GM19023 (cell line): ENCODE data around the gene PI16.

Source experiments
- ATAC-seq: cut with Tn5 transposase; IDR thresholded peaks from one replicate; pipeline ENCODE4 v1.9.1; 2021; ENCODE audit warnings: mild to moderate bottlenecking, moderate library complexity; ENCODE audit not compliant: unreplicated experiment

Gene PI16

DNA sequence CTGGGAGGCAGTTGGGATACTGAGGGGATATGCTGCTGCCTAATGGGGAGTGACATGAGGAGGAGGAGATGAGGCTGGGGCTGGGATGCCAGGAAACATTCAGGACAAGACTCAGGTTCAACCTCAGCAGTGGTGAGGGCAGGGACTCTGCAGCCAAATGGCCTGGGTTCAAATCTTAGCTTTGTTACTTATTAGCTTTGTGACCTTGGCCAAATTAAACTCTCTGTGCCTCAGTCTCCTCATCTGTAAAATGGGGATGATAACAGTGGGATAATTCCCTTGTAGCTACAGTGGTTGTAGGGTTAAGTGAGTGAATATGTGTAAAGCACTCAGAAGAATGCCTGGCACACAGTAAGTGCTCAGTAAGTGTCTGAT, 1.9 kb downstream of the PI16 start:
- ATAC-seq: no peak

GRCh38 chr6:36957773-36958271, 3.3 kb downstream of the PI16 start:
- no peak for ATAC-seq

GRCh38 chr6:36958775-36959554, 4.4 kb downstream of the PI16 start:
- no peak for ATAC-seq

DNA sequence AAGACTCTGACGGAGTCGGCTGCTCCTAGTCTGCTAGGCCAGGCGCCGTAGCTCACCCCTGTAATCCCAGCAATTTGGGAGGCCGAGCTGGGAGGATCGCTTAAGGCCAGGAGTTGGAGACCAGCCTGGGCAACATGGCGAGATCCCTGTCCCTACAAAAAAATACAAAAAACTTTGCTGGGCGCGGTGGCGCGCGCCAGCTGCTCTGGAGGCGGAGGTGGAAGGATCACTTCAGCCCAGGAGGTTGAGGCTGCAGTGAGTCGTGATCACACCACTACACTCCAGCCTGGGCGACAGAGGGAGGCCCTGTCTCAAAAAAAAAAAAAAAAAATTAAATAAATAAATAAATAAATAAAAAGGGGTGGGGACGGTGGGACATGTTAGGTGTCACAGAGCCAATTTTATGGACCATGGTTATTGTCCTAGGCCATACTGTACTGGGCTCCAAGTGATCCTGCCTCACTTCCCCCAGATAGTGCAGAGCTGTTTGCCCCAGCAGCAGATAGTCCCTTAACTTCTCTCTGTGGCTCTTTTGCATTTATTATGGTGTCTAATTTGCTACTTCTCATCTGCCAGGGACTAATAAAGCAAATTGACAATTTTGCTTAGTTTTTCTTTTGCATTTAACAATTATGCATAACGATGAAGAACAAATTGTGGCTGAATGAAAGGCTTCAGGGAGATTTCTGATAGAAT, 5.2 kb downstream of the PI16 start:
- ATAC-seq: no peak

GRCh38 chr6:36961441-36962435, 7.2 kb downstream of the PI16 start:
- no peak for ATAC-seq

GRCh38 chr6:36962874-36963273, 8.3 kb downstream of the PI16 start:
- ATAC-seq: no peak

DNA sequence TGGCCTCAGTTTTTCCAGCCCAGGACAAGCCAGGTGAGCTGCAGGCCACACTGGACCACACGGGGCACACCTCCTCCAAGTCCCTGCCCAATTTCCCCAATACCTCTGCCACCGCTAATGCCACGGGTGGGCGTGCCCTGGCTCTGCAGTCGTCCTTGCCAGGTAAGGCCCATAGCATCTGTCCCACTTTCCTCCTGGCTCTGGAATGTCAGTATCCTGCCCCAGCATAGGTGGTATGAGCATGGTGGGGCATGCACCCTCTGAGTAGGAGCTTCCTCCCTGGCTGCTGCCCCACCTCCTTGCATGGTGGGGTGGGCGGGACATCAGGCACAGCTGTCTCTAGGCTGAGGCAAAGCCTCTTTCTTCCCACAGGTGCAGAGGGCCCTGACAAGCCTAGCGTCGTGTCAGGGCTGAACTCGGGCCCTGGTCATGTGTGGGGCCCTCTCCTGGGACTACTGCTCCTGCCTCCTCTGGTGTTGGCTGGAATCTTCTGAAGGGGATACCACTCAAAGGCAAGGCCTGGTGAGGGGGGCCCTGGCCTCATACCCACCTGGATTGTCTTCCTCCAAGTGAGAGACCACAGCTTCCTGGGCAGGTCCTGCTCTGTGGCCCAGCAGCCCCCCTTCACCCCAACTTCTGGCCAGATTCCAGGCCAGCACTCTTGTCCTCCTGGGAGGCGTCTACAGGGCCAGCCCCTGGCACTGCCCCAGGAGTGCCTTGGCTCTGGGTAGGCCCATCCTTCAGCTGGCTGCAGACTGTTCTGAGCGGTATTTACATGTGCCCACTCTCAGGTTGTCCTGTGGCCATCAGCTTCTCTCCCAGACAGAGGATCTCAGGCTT, 9.1 kb downstream of the PI16 start:
- ATAC-seq: no peak

DNA sequence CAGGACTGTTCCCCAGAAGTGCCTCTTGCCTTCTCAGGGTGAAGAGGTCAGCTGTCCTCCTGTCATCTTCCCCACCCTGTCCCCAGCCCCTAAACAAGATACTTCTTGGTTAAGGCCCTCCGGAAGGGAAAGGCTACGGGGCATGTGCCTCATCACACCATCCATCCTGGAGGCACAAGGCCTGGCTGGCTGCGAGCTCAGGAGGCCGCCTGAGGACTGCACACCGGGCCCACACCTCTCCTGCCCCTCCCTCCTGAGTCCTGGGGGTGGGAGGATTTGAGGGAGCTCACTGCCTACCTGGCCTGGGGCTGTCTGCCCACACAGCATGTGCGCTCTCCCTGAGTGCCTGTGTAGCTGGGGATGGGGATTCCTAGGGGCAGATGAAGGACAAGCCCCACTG, 9.8 kb downstream of the PI16 start:
- ATAC-seq: no peak

DNA sequence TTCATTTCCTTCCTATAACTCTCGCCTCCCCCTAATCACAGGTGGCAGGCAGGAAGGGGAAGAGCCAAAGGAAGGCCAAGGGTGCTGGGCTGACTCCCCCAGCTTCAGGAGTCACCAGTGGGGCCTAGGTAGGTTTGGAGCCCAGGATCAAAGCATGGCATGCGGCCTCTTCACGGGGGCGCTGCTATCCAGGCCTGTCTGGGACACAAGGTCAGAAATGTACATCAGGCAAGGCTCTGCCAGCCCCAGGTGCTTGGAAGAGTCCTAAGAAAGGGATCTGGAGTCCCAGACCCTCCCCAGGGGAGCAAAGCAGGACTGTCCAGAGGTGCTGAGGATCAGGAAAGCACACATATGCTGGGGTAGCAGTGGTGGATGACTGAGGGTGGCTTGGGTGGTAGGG, 10.4 kb downstream of the PI16 start:
- ATAC-seq: no peak

DNA sequence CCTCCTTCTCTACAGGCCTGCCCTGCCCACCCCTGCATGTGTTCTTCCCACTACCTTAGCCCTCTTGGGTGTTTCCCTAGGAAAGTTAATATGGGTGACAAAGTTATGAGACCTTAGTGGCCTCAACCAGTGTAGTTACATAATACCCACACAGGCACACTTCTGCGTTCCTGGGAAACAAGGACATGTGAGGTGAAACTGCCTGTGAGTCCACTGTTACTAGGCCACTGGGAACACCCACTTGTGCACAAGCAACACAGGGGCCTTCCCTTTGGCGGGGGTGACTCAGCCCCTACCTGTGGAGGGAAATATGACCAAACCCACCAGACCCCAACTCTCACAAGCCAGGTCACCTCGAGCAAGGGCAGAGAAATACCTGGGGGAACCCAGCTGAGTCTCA, 12.8 kb downstream of the PI16 start:
- no peak for ATAC-seq

DNA sequence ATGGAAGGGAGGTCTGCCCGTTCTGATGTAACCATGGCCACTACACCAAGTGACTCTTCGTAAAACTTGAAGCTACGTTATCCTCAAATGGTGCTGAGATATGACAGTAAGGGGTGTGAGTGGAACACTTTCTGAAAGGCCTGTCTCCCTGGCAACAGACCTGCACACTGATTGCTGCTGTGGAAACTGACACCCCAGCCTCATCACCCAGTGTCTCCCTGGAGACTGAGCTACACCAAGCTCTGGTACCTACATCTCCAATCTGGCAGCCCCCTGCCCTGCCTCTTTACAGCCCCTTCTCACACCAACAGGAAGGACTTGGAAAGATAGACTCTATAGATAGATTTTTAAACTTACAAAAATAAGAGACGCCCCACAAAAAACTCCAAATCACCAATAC, 13.2 kb downstream of the PI16 start:
- no peak for ATAC-seq

DNA sequence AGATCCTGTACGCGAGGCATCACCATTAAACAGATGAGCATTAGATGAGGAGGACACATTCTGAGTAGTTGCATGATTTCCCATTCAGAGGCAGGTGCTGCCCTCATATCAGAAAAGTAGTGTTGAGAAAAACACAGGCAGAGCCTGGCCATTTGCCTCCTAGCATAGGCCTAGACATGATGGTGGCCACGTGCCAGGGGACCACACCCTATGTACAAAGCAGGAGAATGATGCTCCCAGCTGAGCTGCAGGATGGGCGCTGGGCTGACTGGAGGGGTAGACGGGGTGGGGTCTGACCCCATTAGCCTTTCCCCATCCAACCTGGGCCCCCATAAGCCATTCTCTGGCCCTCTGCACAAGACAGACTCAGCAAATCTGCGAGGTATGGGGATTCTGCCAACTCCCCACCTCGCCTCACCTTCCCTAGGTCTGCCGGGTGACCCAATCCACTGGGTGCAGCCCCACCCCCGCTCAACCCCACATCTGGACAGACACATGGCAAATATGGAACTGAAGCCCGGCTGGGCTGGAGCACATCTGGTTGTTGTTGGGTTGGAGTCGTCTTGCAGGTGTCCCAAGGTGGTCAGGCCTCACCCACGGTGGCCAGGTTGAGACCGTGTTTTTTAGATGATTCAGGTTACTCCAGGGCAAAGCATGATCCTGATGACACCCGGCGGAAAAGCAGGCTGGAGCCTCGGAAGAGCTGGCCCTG, 13.9 kb downstream of the PI16 start:
- ATAC-seq: no peak

- no peak for ATAC-seq
These were observed 14.7 kb downstream of the PI16 start for GRCh38 chr6:36969240-36969691.

DNA sequence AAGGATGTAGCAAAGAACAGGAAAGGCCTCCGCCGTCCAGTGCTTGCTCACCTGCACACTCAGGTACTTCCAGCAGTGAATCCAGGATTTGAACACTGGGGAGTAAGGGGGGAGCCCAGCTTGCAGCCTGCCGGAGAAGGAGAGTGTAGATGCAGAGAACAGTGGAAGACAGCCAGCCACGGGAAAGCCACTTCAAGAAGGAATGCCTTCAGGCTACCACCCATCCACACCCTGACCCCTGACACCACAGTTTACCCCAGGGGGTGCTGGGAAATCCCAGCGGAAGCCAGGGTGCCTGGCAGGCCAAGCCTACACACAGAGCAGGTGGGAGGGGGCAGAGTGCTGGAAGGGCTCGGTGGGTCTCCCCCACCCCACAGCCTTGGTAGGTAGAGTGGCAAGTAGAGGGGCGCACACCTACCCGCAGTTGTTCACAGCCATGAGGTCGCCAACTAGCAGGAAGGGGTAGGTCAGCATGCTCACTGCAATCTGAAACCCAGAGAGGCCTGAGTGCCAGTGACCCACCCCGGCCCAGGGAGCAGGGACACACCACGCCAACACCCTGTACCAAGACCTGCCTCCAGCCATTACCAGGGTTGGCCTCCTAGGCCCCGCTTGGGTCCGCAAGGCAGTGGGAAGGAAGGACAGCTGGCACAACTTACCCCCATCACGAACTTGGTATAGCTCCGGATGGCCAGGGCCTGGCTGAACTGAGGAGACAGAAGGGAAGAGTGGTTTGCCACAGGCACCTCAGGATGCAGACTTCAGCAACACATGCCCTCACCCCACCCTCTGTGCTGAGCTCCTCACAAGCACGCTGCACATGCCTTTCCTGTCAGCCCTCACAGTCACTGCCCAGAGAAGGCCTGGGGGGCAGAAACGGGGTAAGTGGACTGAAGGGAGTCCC, 15.7 kb downstream of the PI16 start:
- no peak for ATAC-seq

DNA sequence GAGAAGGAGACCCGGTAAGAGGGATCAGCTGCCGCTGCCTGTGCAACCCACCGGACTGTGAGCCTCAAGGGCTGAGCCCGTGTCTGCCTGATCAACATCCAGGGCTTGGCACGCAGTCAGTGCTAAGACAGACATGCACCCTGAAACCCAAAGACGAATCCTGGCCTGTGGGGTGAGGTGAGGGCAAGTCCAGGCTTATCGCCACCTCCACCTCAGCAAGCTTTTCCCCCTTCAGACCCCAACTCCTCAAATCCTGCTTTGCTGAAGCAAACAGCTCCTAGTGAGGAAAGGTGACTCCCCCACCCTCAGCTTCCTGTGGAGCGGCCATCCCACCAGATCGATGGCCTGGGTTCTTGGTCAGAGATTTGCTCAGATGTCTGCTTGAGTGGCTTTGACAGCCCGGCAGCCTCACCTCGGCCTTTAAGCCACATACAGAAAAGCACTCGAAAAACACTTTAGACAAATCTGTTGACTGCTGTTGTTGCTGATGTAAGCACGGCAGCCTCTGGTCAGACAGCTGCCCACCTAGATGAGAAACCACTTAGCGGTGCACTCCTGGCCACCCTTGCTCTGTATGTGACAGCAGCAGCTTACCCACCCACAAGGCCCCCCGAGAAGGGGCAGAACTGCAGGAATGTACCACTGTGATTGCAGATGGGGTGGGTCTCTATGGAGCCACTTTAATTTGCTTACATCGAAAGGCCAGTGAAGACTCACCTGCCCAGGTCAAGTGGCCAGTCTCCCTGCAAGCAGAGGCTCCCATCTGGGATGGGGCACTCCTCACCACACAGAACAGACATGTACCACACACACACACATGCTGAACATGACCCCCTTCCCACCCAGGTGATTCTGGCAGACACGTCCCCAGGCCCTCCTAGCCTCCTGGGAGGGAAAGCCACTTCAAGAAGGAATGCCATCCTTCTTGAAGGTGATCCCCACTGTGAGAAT, 16.6 kb downstream of the PI16 start:
- ATAC-seq: no peak

DNA sequence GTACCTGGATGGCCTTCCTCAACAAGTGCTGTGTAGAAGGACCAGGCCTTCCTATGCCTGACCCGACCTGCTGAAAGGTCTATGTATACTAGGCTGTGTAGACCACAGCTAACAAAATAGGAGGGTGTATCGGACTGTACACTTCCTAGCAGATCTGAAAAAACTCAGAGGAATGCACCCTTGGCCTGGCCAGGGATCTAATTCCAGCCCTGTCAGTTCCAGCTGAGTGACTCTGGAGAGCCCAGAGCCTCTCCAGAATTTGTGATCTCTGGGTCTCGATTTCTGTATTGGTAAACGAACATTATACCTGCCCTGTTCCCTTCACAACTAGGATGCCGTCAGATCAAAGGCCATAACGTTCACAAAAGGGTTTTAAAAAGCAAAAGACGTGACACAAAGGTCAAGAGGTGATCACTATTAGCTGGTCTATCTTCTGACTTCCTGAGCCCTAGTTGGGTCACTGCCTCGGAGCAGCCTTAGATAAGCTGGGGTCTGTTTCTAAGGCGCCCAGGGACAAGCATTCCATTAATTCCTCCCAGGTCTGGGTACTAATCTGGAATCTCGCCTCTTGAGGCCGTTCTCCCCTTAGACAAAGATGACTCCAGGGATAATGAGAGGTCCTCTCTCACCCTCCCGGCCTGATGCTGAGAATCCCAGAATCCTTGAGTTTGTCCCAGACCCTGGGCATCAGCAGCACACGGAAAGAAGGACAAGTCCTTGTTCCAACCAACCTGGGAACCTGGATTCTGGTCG, 17.6 kb downstream of the PI16 start:
- ATAC-seq: no peak

- ATAC-seq: no peak
These were observed 18.7 kb downstream of the PI16 start for GRCh38 chr6:36973190-36973589.
